ENCODE data around the gene TIMM23.
"Not testable (repeated sequence)": the region's sequence is repeated elsewhere in the genome, so short reads cannot be mapped to it uniquely, and the experiment has no call there.

- TF ChIP-seq ZNF274 (IDR thresholded peaks at IDR 0.05; ENCODE audit: low read depth, low read length); YY1 (IDR thresholded peaks at IDR 0.05; ENCODE audit: insufficient read depth, insufficient read length): not testable (repeated sequence)
These were observed 77.2 kb downstream of the TIMM23 start for GRCh38 chr10:46049497-46049831.

Measured in NT2/D1 (cell line).